Liver (tissue), 9 donors: ENCODE data around the gene C6orf89. TPM values are rescaled to one million over a fixed set of nuclear protein-coding genes. Genes with fewer than 3 reads are reported as not detected.

ENCODE experiments used
- DNase-seq: peaks from one replicate; pipeline ENCODE4 v3.0.0-alpha.2; 2017; ENCODE audit warnings: low spot score
- H3K27ac ChIP-seq, 2 donors: one replicate each; pipeline ENCODE4 v1.7.0; 2013; ENCODE audit warnings: inconsistent platforms in 2 of 2, low read length in 2 of 2, control low read depth in 1 of 2, low read depth in 1 of 2, mild to moderate bottlenecking in 1 of 2
- H3K27me3 ChIP-seq, 4 donors: one replicate each; pipeline versions ENCODE4 v1.6.1 to v1.7.0; 2013; ENCODE audit warnings: low read length in 3 of 4, inconsistent platforms in 1 of 4, mild to moderate bottlenecking in 1 of 4, moderate library complexity in 1 of 4; ENCODE audit not compliant: control insufficient read depth in 4 of 4, insufficient read depth in 4 of 4
- H3K36me3 ChIP-seq, 4 donors: one replicate each; pipeline versions ENCODE4 v1.6.1 to v1.7.0; 2013; ENCODE audit warnings: low read length in 3 of 4, mild to moderate bottlenecking in 3 of 4, low read depth in 1 of 4, moderate library complexity in 1 of 4; ENCODE audit not compliant: control insufficient read depth in 4 of 4, insufficient read depth in 3 of 4
- H3K4me1 ChIP-seq, 4 donors: one replicate each; pipeline versions ENCODE4 v1.6.1 to v1.7.0; 2013; ENCODE audit warnings: low read length in 3 of 4, mild to moderate bottlenecking in 3 of 4, moderate library complexity in 1 of 4; ENCODE audit not compliant: control insufficient read depth in 4 of 4, insufficient read depth in 4 of 4
- H3K4me3 ChIP-seq, 3 donors: one replicate each; pipeline versions ENCODE4 v1.6.1 to v1.7.0; 2013; ENCODE audit warnings: low read length in 3 of 3, control low read depth in 1 of 3, low read depth in 1 of 3, mild to moderate bottlenecking in 1 of 3
- H3K9ac ChIP-seq, 2 donors: one replicate each; pipeline ENCODE4 v1.7.0; 2013; ENCODE audit warnings: low read length in 2 of 2, mild to moderate bottlenecking in 2 of 2, moderate library complexity in 2 of 2, control low read depth in 1 of 2, low read depth in 1 of 2
- H3K9me3 ChIP-seq, 4 donors: one replicate each; pipeline versions ENCODE4 v1.6.1 to v1.7.0; 2013; ENCODE audit warnings: low read length in 3 of 4; ENCODE audit not compliant: control insufficient read depth in 4 of 4
- EGR1 ChIP-seq, 2 donors: IDR thresholded peaks; 2 replicates each; pipeline ENCODE4 v1.6.1; 2016 to 2018; ENCODE audit warnings: antibody characterized with exemption in 2 of 2, low read depth in 2 of 2
- FOXA1 ChIP-seq: IDR thresholded peaks from 2 replicates; pipeline ENCODE4 v1.6.1; 2016; ENCODE audit warnings: antibody characterized with exemption
- FOXA2 ChIP-seq: IDR thresholded peaks from 2 replicates; pipeline ENCODE4 v1.6.1; 2016; ENCODE audit warnings: antibody characterized with exemption
- GABPA ChIP-seq, 2 donors: IDR thresholded peaks in 1 of 2; conservative IDR thresholded peaks in 1 of 2; 2 replicates each; pipeline ENCODE4 v1.6.1; 2016; ENCODE audit warnings: antibody characterized with exemption in 2 of 2, mild to moderate bottlenecking in 1 of 2, moderate library complexity in 1 of 2
- HNF4A ChIP-seq, 2 donors: conservative IDR thresholded peaks; 2 replicates each; pipeline ENCODE4 v1.6.1; 2016; ENCODE audit warnings: antibody characterized with exemption in 2 of 2, mild to moderate bottlenecking in 2 of 2
- HNF4G ChIP-seq: IDR thresholded peaks from 2 replicates; pipeline ENCODE4 v1.6.1; 2016; ENCODE audit warnings: antibody characterized with exemption
- JUND ChIP-seq, 2 donors: IDR thresholded peaks; 2 replicates each; pipeline ENCODE4 v1.6.1; 2016; ENCODE audit warnings: antibody characterized with exemption in 2 of 2
- NR2F2 ChIP-seq: IDR thresholded peaks from 2 replicates; pipeline ENCODE4 v1.6.1; 2016; ENCODE audit warnings: antibody characterized with exemption
- RAD21 ChIP-seq, 2 donors: IDR thresholded peaks; 2 replicates each; pipeline ENCODE4 v1.6.1; 2016; ENCODE audit warnings: antibody characterized with exemption in 2 of 2, mild to moderate bottlenecking in 2 of 2
- RXRA ChIP-seq, 2 donors: IDR thresholded peaks; 2 replicates each; pipeline ENCODE4 v1.6.1; 2017 to 2018; ENCODE audit warnings: antibody characterized with exemption in 2 of 2, mild to moderate bottlenecking in 1 of 2
- SP1 ChIP-seq: IDR thresholded peaks from 2 replicates; pipeline ENCODE4 v1.6.1; 2018; ENCODE audit warnings: antibody characterized with exemption, mild to moderate bottlenecking
- TAF1 ChIP-seq: conservative IDR thresholded peaks from 2 replicates; pipeline ENCODE4 v1.6.1; 2016; ENCODE audit warnings: antibody characterized with exemption, mild to moderate bottlenecking
- YY1 ChIP-seq: IDR thresholded peaks from 2 replicates; pipeline ENCODE4 v1.6.1; 2016; ENCODE audit warnings: antibody characterized with exemption, mild to moderate bottlenecking
- WGBS: extraction: QIAGEN DNeasy Blood & Tissue Kit; methylation state at CpG from one replicate; pipeline ENCODE4 v1.1.7; 2013; 5-methylcytosine and 5-hydroxymethylcytosine counted together
- polyA plus RNA-seq, 2 donors: library from polyadenylated mRNA; stranded (reverse) in 1 of 2; unstranded in 1 of 2; fragments of 200-250 nt in 1 of 2; fragments of >200 nt in 1 of 2; fragmentation: Nextera tagmentation in 1 of 2; extraction: Ambion mirVana in 1 of 2; gene quantifications; one replicate each; pipeline versions ENCODE4 v1.2.1 to v1.2.3, GENCODE V29; 2013 to 2015
- total RNA-seq, 2 donors: library from RNA; depleted of rRNA; stranded (reverse); fragments of >200 nt; gene quantifications; one replicate each; pipeline ENCODE4 v1.2.3, GENCODE V29; 2014
- TF ChIP-seq, protein P1 (sequence below): fragments of 150-350 bp; IDR thresholded peaks from 2 replicates; pipeline ENCODE4 v1.5.1; 2017; ENCODE audit warnings: improper control_type of control experiment, low read depth, low read length; ENCODE audit not compliant: missing input control
- TF ChIP-seq, protein P2 (sequence below): IDR thresholded peaks from 2 replicates; pipeline ENCODE4 v1.6.1; 2016; ENCODE audit warnings: antibody characterized with exemption
- TF ChIP-seq, protein P3 (sequence below): IDR thresholded peaks from 2 replicates; pipeline ENCODE4 v1.6.1; 2016; ENCODE audit warnings: antibody characterized with exemption
- TF ChIP-seq, protein P4 (sequence below): IDR thresholded peaks from 2 replicates; pipeline ENCODE4 v1.6.1; 2016; ENCODE audit warnings: antibody characterized with exemption
- TF ChIP-seq, protein P5 (sequence below): IDR thresholded peaks from 2 replicates; pipeline ENCODE4 v1.6.1; 2016; ENCODE audit warnings: antibody characterized with exemption, mild to moderate bottlenecking
- donor health status: healthy.
- donor health status: healthy.
- donor health status: healthy.
- donor health status: healthy.
- donor health status: healthy.

Gene C6orf89
- total and polyA plus RNA-seq, 4 donors = 14.0 to 27.2 (median 21.0) TPM

DNA sequence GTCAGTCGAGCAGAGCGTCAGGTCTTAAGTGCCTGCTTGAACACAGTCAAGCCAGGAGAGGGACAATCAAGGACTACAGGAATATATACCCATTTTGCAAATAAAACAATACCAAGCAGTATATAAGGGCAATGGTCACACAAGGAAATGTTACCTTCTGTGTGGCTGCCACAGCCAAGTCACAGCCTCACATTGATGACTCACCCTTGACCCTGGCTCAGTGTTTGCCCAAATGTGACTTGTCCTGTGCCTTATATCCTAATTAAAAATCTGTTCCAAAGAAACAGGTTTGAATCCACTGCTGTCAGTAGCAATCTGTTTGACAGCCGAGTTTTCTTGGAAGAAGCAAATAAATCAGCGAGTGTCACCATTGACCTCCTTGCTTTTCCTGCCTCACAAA is 34.3 kb downstream of the C6orf89 start:
- Histone ChIP-seq H3K36me3 (peaks cover 5 to 65% (median 40%) of the 10 kb centered on the region in 4 donors), H3K4me1 (no peaks in the 10 kb centered on the region), H3K27ac (no peak overlapping the region), H3K27me3 (no peaks in the 10 kb centered on the region), H3K4me3 (no peak overlapping the region), H3K9ac (no peak overlapping the region), H3K9me3 (no peaks in the 10 kb centered on the region)
- DNase-seq = no peak
- TF ChIP-seq GABPA (IDR thresholded peaks at IDR 0.05 in 1 of 2, conservative IDR thresholded peaks at IDR 0.05 in 1 of 2) = no peak
- peak in 1 of 2 donors; percentile 41 for TF ChIP-seq JUND (IDR thresholded peaks at IDR 0.05)
- 93% methylated on average over 4 of the region's 4 CpGs for WGBS

DNA sequence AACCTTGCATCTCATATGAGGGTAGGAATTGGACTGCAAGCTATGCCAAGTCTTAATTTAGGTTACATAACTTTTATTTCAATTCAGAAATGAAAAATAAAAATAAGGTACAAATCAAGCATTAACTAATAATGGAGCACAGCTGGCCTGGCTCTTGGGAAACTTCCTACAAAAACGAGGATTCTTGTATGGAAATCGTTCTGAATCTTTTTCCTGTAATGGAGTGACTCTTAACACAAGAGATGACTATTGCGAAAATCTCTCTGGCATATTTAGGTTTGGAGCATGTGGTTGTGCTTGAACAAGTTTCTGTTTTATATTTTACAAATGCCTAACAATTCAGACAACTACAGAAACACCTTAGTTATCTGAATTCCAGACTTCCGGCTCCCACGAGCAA is 34.8 kb downstream of the C6orf89 start:
- no peaks in the 10 kb centered on the region for H3K9me3 ChIP-seq
- H3K36me3 ChIP-seq = peaks cover 5 to 66% (median 41%) of the 10 kb centered on the region in 4 donors
- TF ChIP-seq YY1 (no peak), HNF4A (conservative IDR thresholded peaks at IDR 0.05) (no peak), NR2F2 (no peak), JUND (IDR thresholded peaks at IDR 0.05) (no peak)
- TF ChIP-seq, protein P1, sequence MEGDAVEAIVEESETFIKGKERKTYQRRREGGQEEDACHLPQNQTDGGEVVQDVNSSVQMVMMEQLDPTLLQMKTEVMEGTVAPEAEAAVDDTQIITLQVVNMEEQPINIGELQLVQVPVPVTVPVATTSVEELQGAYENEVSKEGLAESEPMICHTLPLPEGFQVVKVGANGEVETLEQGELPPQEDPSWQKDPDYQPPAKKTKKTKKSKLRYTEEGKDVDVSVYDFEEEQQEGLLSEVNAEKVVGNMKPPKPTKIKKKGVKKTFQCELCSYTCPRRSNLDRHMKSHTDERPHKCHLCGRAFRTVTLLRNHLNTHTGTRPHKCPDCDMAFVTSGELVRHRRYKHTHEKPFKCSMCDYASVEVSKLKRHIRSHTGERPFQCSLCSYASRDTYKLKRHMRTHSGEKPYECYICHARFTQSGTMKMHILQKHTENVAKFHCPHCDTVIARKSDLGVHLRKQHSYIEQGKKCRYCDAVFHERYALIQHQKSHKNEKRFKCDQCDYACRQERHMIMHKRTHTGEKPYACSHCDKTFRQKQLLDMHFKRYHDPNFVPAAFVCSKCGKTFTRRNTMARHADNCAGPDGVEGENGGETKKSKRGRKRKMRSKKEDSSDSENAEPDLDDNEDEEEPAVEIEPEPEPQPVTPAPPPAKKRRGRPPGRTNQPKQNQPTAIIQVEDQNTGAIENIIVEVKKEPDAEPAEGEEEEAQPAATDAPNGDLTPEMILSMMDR = no peak
- H3K27ac ChIP-seq = no peak overlapping the region
- H3K4me1 ChIP-seq = no peaks in the 10 kb centered on the region
- no peak overlapping the region for H3K4me3 ChIP-seq
- no peaks in the 10 kb centered on the region for H3K27me3 ChIP-seq
- H3K9ac ChIP-seq = no peak overlapping the region
- WGBS = 92% methylated on average over 5 of the region's 5 CpGs
- DNase-seq = no peak

DNA sequence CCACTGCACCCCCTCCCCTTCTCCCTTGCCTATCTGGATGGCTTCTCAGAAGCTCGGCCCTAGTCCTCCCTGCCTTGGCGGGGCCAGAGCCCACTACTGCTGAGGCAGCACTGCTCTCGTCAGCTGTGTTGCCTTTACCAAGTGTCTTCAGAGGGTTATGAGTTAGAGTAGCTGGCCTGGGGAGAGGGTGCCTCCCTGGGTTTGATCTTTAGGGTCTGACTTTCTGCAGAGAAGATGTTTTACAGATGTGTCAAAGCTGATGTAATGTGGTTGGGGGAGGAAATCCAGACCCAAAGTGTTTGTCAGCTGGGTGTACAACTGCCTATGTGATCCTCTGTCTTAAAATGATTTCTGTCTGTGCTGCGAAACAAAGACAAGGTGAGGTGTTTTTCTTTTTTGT is 38.4 kb downstream of the C6orf89 start:
- H3K27ac ChIP-seq = no peak overlapping the region
- H3K36me3 ChIP-seq = peaks cover 0 to 37% (median 21%) of the 10 kb centered on the region in 4 donors
- H3K9me3 ChIP-seq = no peaks in the 10 kb centered on the region
- no peaks in the 10 kb centered on the region for H3K4me1 ChIP-seq
- 96% methylated on average over 4 of the region's 4 CpGs for WGBS
- DNase-seq = no peak
- TF ChIP-seq JUND (IDR thresholded peaks at IDR 0.05) = no peak
- no peak for TF ChIP-seq NR2F2
- TF ChIP-seq, protein P2, sequence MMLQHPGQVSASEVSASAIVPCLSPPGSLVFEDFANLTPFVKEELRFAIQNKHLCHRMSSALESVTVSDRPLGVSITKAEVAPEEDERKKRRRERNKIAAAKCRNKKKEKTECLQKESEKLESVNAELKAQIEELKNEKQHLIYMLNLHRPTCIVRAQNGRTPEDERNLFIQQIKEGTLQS = no peak
- no peak for TF ChIP-seq YY1
- TF ChIP-seq, protein P1 = no peak
- TF ChIP-seq GABPA (IDR thresholded peaks at IDR 0.05 in 1 of 2, conservative IDR thresholded peaks at IDR 0.05 in 1 of 2) = no peak
- no peak for TF ChIP-seq EGR1 (IDR thresholded peaks at IDR 0.05; ENCODE audit: low read depth in 2 of 2)
- TF ChIP-seq TAF1 = no peak
- TF ChIP-seq RAD21 (IDR thresholded peaks at IDR 0.05) = no peak
- TF ChIP-seq, protein P3, sequence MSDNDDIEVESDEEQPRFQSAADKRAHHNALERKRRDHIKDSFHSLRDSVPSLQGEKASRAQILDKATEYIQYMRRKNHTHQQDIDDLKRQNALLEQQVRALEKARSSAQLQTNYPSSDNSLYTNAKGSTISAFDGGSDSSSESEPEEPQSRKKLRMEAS = no peak
- no peak for TF ChIP-seq HNF4G
- no peak for TF ChIP-seq HNF4A (conservative IDR thresholded peaks at IDR 0.05)
- no peak for TF ChIP-seq RXRA (IDR thresholded peaks at IDR 0.05)
- TF ChIP-seq, protein P4, sequence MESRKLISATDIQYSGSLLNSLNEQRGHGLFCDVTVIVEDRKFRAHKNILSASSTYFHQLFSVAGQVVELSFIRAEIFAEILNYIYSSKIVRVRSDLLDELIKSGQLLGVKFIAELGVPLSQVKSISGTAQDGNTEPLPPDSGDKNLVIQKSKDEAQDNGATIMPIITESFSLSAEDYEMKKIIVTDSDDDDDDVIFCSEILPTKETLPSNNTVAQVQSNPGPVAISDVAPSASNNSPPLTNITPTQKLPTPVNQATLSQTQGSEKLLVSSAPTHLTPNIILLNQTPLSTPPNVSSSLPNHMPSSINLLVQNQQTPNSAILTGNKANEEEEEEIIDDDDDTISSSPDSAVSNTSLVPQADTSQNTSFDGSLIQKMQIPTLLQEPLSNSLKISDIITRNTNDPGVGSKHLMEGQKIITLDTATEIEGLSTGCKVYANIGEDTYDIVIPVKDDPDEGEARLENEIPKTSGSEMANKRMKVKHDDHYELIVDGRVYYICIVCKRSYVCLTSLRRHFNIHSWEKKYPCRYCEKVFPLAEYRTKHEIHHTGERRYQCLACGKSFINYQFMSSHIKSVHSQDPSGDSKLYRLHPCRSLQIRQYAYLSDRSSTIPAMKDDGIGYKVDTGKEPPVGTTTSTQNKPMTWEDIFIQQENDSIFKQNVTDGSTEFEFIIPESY = no peak
- no peak for TF ChIP-seq FOXA2
- no peak for TF ChIP-seq FOXA1
- no peak for TF ChIP-seq SP1
- TF ChIP-seq, protein P5, sequence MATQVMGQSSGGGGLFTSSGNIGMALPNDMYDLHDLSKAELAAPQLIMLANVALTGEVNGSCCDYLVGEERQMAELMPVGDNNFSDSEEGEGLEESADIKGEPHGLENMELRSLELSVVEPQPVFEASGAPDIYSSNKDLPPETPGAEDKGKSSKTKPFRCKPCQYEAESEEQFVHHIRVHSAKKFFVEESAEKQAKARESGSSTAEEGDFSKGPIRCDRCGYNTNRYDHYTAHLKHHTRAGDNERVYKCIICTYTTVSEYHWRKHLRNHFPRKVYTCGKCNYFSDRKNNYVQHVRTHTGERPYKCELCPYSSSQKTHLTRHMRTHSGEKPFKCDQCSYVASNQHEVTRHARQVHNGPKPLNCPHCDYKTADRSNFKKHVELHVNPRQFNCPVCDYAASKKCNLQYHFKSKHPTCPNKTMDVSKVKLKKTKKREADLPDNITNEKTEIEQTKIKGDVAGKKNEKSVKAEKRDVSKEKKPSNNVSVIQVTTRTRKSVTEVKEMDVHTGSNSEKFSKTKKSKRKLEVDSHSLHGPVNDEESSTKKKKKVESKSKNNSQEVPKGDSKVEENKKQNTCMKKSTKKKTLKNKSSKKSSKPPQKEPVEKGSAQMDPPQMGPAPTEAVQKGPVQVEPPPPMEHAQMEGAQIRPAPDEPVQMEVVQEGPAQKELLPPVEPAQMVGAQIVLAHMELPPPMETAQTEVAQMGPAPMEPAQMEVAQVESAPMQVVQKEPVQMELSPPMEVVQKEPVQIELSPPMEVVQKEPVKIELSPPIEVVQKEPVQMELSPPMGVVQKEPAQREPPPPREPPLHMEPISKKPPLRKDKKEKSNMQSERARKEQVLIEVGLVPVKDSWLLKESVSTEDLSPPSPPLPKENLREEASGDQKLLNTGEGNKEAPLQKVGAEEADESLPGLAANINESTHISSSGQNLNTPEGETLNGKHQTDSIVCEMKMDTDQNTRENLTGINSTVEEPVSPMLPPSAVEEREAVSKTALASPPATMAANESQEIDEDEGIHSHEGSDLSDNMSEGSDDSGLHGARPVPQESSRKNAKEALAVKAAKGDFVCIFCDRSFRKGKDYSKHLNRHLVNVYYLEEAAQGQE = no peak
- no peaks in the 10 kb centered on the region for H3K27me3 ChIP-seq
- no peak overlapping the region for H3K4me3 ChIP-seq
- no peak overlapping the region for H3K9ac ChIP-seq
